CD4-positive, CD25-positive, alpha-beta regulatory T cell (primary cell): ENCODE measurements around the gene LTBP4. TPM values are rescaled to one million over a fixed set of nuclear protein-coding genes. Genes with fewer than 3 reads are reported as not detected.
"Not testable (repeated sequence)": the region's sequence is repeated elsewhere in the genome, so short reads cannot be mapped to it uniquely, and the experiment has no call there.

Experiments used
- ATAC-seq, 2 donors: fragments of 150-1000 bp; cut with Tn5 transposase; one replicate each; pipeline ENCODE4 v1.10.0; 2021; ENCODE audit warnings: low read depth in 2 of 2, moderate number of reproducible peaks in 2 of 2, moderate library complexity in 1 of 2
- DNase-seq, 3 donors: peaks; one replicate each; pipeline versions ENCODE4 v3.0.0 to v3.0.0-alpha.2; 2012 to 2022; ENCODE audit warnings: mixed read lengths in 1 of 3
- H3K27ac ChIP-seq: one replicate; pipeline ENCODE4 v1.7.0; 2013; ENCODE audit warnings: mild to moderate bottlenecking, low read length; ENCODE audit not compliant: insufficient read depth, poor library complexity, severe bottlenecking
- H3K27me3 ChIP-seq: one replicate; pipeline ENCODE4 v1.7.0; 2013; ENCODE audit warnings: low read length; ENCODE audit not compliant: control insufficient read depth, insufficient read depth
- H3K36me3 ChIP-seq: one replicate; pipeline ENCODE4 v1.7.0; 2013; ENCODE audit warnings: mild to moderate bottlenecking, low read length, moderate library complexity; ENCODE audit not compliant: control insufficient read depth, insufficient read depth
- H3K4me1 ChIP-seq: 2 replicates; pipeline ENCODE4 v1.7.0; 2013; ENCODE audit warnings: mild to moderate bottlenecking, low read length; ENCODE audit not compliant: insufficient read depth, control insufficient read depth, poor library complexity, severe bottlenecking
- H3K4me3 ChIP-seq: one replicate; pipeline ENCODE4 v1.7.0; 2013; ENCODE audit warnings: low read depth, mild to moderate bottlenecking, low read length, moderate library complexity
- H3K9me3 ChIP-seq, 2 experiments: 1 replicate in 1 of 2; 2 replicates in 1 of 2; pipeline ENCODE4 v1.7.0; 2013; ENCODE audit warnings: low read length in 2 of 2, mild to moderate bottlenecking in 1 of 2, moderate library complexity in 1 of 2; ENCODE audit not compliant: control insufficient read depth in 2 of 2
- H3K27ac Mint-ChIP-seq, 3 donors: one replicate each; pipeline ENCODE4 v1.8.0; 2020 to 2022; ENCODE audit warnings: mild to moderate bottlenecking in 3 of 3, mixed read lengths in 3 of 3, moderate library complexity in 2 of 3
- H3K27me3 Mint-ChIP-seq: one replicate; pipeline ENCODE4 v1.8.0; 2022; ENCODE audit warnings: mild to moderate bottlenecking, mixed read lengths
- H3K36me3 Mint-ChIP-seq: one replicate; pipeline ENCODE4 v1.8.0; 2020; ENCODE audit warnings: mixed read lengths
- H3K4me1 Mint-ChIP-seq, 4 donors: one replicate each; pipeline ENCODE4 v1.8.0; 2020 to 2022; ENCODE audit warnings: mixed read lengths in 4 of 4, mild to moderate bottlenecking in 1 of 4
- H3K4me3 Mint-ChIP-seq, 4 donors: one replicate each; pipeline ENCODE4 v1.8.0; 2020 to 2022; ENCODE audit warnings: mild to moderate bottlenecking in 4 of 4, mixed read lengths in 4 of 4, moderate library complexity in 3 of 4
- H3K9me3 Mint-ChIP-seq, 7 donors: one replicate each; pipeline ENCODE4 v1.8.0; 2020 to 2022; ENCODE audit warnings: mixed read lengths in 7 of 7, mild to moderate bottlenecking in 3 of 7, moderate library complexity in 2 of 7
- polyA plus RNA-seq, 4 donors: library from polyadenylated mRNA; unstranded; fragments of 300-500 nt; fragmentation: Illumina TruSeq; gene quantifications; one replicate each; pipeline ENCODE4 v1.2.3, GENCODE V29; 2021
- total RNA-seq: library from RNA; stranded (reverse); gene quantifications from one replicate; pipeline ENCODE4 v1.2.3, GENCODE V29; 2022

Gene LTBP4
- total and polyA plus RNA-seq, 5 donors from 2014 or later: 20.7 to 115 (median 30.9) TPM

DNA sequence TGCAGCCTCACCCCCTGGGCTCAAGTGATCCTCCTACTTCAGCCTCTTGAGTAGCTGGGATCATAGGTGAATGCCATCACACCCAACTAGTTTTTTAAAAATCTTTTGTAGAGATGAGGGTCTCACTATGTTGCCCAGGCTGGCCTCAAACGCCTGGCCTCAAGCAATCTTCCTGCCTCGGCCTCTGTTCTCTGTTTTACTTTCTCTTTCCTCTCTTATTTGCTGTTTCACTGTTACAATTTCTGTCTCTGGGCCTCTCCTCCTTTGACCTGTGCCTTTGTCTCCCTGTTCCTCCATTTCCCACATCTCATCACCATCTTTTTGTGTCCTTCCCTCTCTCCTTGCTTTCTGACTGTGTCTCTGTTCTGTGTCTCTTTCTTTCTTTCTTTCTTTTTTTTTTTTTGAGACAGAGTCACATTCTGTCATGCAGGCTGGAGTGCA, 15.2 kb upstream of the LTBP4 start:
- Histone ChIP-seq H3K27me3 (no peaks in the 10 kb centered on the region), H3K27ac (no peak overlapping the region), H3K4me1 (no peaks in the 10 kb centered on the region), H3K4me3 (no peak overlapping the region), H3K36me3 (peaks cover 71% of the 10 kb centered on the region), H3K9me3 (no peaks in the 10 kb centered on the region)
- H3K27ac Mint-ChIP-seq: peak overlapping the region in 2 of 3 donors; percentile 64 to 89
- ATAC-seq: no peak
- H3K27me3 Mint-ChIP-seq: no peaks in the 10 kb centered on the region
- H3K9me3 Mint-ChIP-seq: no peaks in the 10 kb centered on the region
- H3K36me3 Mint-ChIP-seq: peaks cover 46% of the 10 kb centered on the region
- DNase-seq: no peak
- no peak overlapping the region for H3K4me3 Mint-ChIP-seq
- peaks cover 0 to 18% (median 0%) of the 10 kb centered on the region in 4 donors for H3K4me1 Mint-ChIP-seq

DNA sequence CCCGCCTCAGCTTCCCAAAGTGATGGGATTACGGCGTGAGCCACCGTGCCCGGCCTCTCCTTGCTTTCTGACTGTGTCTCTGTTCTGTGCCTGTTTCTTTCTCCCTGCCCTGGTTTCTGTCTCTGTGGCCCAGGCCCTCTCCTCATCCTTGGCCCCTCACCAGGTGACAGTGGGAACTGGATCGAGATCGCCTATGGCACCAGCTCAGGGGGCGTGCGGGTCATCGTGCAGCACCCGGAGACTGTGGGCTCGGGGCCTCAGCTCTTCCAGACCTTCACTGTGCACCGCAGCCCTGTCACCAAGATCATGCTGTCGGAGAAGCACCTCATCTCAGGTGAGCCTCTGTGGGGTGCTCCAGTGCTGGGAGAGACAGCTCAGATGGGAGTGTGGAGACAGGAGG, 14.6 kb upstream of the LTBP4 start:
- no peak overlapping the region for H3K27ac ChIP-seq
- Mint-ChIP-seq H3K9me3 (no peaks in the 10 kb centered on the region), H3K4me1 (peaks cover 0 to 16% (median 0%) of the 10 kb centered on the region in 4 donors), H3K36me3 (peaks cover 41% of the 10 kb centered on the region), H3K27me3 (no peaks in the 10 kb centered on the region), H3K27ac (peak overlapping the region in 2 of 3 donors; percentile 64 to 67), H3K4me3 (no peak overlapping the region)
- H3K9me3 ChIP-seq: no peaks in the 10 kb centered on the region
- H3K27me3 ChIP-seq: no peaks in the 10 kb centered on the region
- H3K4me1 ChIP-seq: no peaks in the 10 kb centered on the region
- H3K36me3 ChIP-seq: peaks cover 65% of the 10 kb centered on the region
- no peak for ATAC-seq
- H3K4me3 ChIP-seq: no peak overlapping the region
- no peak for DNase-seq

- H3K27ac Mint-ChIP-seq: peak overlapping the region in 1 of 3 donors; percentile 71
- H3K9me3 Mint-ChIP-seq: no peaks in the 10 kb centered on the region
- no peak for ATAC-seq
- H3K4me3 Mint-ChIP-seq: peak overlapping the region in 1 of 4 donors; percentile 21
- Histone ChIP-seq H3K9me3 (no peaks in the 10 kb centered on the region), H3K4me3 (no peak overlapping the region), H3K36me3 (peaks cover 49% of the 10 kb centered on the region), H3K27ac (no peak overlapping the region), H3K27me3 (no peaks in the 10 kb centered on the region), H3K4me1 (no peaks in the 10 kb centered on the region)
- DNase-seq: no peak
- H3K36me3 Mint-ChIP-seq: peaks cover 33% of the 10 kb centered on the region
- H3K27me3 Mint-ChIP-seq: no peaks in the 10 kb centered on the region
- H3K4me1 Mint-ChIP-seq: peaks cover 0 to 9% (median 0%) of the 10 kb centered on the region in 4 donors
These were observed 12.9 kb upstream of the LTBP4 start for GRCh38 chr19:40588110-40588854.

DNA sequence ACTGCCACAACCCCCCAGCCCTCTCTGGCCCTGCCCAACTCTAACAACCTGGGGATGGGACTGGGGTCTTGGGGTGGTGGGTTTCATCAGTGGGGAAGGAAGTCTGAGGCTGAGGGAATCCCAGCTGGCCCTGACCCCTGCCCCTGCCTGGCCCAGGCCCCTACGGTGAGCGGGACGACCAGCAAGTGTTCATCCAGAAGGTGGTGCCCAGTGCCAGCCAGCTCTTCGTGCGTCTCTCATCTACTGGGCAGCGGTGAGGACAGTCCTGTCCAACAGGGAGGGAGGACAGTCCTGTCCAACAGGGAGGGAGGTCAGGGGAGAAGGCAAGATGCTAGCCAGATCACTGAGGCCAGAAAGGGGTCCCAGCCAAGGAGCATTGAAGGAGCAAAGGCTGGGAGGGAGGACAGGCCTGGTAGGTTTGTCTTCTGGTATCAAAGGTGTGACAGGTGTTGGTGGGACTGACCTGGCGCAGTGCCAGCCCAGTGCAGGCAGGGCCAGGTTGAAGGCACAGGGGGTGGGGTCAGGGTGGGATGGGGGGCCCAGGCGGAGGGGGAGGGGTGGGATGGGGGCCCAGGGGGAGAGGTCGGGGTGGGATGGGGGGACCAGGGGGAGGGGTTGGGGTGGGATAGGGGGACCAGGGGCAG, 12.1 kb upstream of the LTBP4 start:
- no peak for DNase-seq
- H3K27ac ChIP-seq: no peak overlapping the region
- H3K36me3 ChIP-seq: peaks cover 43% of the 10 kb centered on the region
- Mint-ChIP-seq H3K27ac (no peak overlapping the region), H3K9me3 (no peaks in the 10 kb centered on the region), H3K36me3 (peaks cover 30% of the 10 kb centered on the region), H3K4me1 (peaks cover 0 to 10% (median 0%) of the 10 kb centered on the region in 4 donors), H3K4me3 (peak overlapping the region in 1 of 4 donors; percentile 21), H3K27me3 (no peaks in the 10 kb centered on the region)
- no peaks in the 10 kb centered on the region for H3K9me3 ChIP-seq
- H3K4me1 ChIP-seq: no peaks in the 10 kb centered on the region
- no peak overlapping the region for H3K4me3 ChIP-seq
- no peak for ATAC-seq
- no peaks in the 10 kb centered on the region for H3K27me3 ChIP-seq

DNA sequence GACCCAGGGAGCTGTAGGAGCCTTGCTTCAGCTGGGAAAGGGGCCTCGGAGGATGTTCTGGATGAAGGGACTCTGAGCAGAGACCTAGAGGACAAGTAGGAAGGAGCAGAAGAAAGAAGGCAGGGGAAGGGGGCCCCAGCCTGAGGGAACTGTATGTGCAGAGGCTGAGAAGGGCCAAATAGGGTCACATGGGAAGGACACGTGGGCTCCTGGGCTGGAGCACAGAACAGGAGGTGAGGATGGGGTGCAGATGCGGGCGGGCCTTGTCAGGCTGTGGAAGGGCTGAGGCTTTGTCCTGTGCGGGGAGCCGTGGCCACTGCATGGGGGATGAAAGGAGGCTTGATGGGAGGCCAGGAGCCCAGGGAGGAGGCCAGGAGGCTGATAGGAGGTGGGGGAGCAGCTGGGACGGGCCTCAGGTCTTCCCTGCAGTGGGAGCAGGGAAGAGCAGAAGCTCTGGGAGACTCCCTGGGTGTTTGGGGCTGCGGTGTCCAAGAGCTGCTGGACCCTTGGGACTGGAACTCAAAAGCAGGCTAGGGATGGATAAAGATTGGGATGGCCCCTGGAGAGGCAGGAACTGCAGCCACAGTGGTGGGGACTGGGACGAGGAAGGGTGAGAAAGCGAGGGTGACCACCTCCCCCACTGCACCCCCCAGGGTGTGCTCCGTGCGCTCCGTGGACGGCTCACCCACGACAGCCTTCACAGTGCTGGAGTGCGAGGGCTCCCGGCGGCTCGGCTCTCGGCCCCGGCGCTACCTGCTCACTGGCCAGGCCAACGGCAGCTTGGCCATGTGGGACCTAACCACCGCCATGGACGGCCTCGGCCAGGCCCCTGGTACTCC, 11.4 kb upstream of the LTBP4 start:
- no peaks in the 10 kb centered on the region for H3K9me3 ChIP-seq
- peaks cover 7% of the 10 kb centered on the region for H3K4me1 ChIP-seq
- no peaks in the 10 kb centered on the region for H3K9me3 Mint-ChIP-seq
- no peak overlapping the region for H3K4me3 Mint-ChIP-seq
- H3K36me3 Mint-ChIP-seq: peaks cover 23% of the 10 kb centered on the region
- no peaks in the 10 kb centered on the region for H3K27me3 Mint-ChIP-seq
- ATAC-seq (peak in 1 of 2 donors; percentile 10), DNase-seq (no peak)
- H3K36me3 ChIP-seq: peaks cover 36% of the 10 kb centered on the region
- H3K4me3 ChIP-seq: no peak overlapping the region
- H3K27me3 ChIP-seq: no peaks in the 10 kb centered on the region
- H3K4me1 Mint-ChIP-seq: peaks cover 0 to 18% (median under 1%) of the 10 kb centered on the region in 4 donors
- no peak overlapping the region for H3K27ac Mint-ChIP-seq
- H3K27ac ChIP-seq: no peak overlapping the region

DNA sequence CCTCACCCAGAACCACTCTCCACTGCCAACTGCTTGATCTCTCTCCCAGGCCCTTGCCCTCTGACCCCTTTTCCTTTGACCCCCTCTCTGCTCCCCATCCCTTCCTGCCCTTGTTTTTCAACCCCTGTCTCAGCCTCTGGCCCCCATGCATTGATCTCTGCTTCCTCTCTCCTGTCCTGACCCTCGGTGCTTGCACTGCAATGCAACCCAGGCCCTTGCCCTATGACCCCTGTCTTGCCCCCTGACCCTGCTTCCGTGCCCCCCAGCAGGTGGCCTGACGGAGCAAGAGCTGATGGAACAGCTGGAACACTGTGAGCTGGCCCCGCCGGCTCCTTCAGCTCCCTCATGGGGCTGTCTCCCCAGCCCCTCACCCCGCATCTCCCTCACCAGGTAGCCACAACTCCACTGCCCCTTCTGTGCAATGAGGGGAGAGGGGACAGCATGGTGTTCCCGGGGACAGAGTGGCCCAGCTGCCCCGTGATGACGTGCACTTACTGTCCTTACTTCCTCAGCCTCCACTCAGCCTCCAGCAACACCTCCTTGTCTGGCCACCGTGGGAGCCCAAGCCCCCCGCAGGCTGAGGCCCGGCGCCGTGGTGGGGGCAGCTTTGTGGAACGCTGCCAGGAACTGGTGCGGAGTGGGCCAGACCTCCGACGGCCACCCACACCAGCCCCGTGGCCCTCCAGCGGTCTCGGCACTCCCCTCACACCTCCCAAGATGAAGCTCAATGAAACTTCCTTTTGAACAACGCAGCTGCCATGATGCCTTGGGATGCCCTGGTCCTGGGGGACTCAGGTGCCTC, 10.5 kb upstream of the LTBP4 start:
- H3K4me3 Mint-ChIP-seq: no peak overlapping the region
- H3K4me1 Mint-ChIP-seq: peaks cover 0 to 21% (median under 1%) of the 10 kb centered on the region in 4 donors
- no peak for ATAC-seq
- H3K36me3 ChIP-seq: peaks cover 29% of the 10 kb centered on the region
- H3K27ac Mint-ChIP-seq: no peak overlapping the region
- DNase-seq: no peak
- H3K36me3 Mint-ChIP-seq: peaks cover 18% of the 10 kb centered on the region
- H3K9me3 ChIP-seq: no peaks in the 10 kb centered on the region
- no peaks in the 10 kb centered on the region for H3K27me3 Mint-ChIP-seq
- no peak overlapping the region for H3K4me3 ChIP-seq
- H3K27me3 ChIP-seq: no peaks in the 10 kb centered on the region
- H3K9me3 Mint-ChIP-seq: no peaks in the 10 kb centered on the region
- H3K4me1 ChIP-seq: peaks cover 13% of the 10 kb centered on the region
- no peak overlapping the region for H3K27ac ChIP-seq

GRCh38 chr19:40591724-40592123, 9.4 kb upstream of the LTBP4 start:
- Histone ChIP-seq H3K4me1 (peaks cover 13% of the 10 kb centered on the region), H3K36me3 (peaks cover 20% of the 10 kb centered on the region)
- DNase-seq, H3K36me3 Mint-ChIP-seq, H3K9me3 Mint-ChIP-seq, H3K27me3 Mint-ChIP-seq, ATAC-seq, H3K9me3 ChIP-seq, H3K4me3 ChIP-seq, H3K27me3 ChIP-seq, H3K27ac ChIP-seq: not testable (repeated sequence)
- Mint-ChIP-seq H3K4me3 (peak overlapping the region in 2 of 4 donors; percentile 52 to 85), H3K27ac (peak overlapping the region in 1 of 3 donors; percentile 11), H3K4me1 (peaks cover 0 to 18% (median under 1%) of the 10 kb centered on the region in 4 donors)
